NCI-H1105 treated with DMSO at 0.1 percent for 48 hours (cell line): ENCODE results near the gene SRSF3.
A peak's percentile ranks its signal among the peaks of the same experiment; 100 is the strongest.
"Not testable (repeated sequence)": the region's sequence is repeated elsewhere in the genome, so short reads cannot be mapped to it uniquely, and the experiment has no call there.

Source experiments
- DNase-seq: peaks from one replicate; lab custom pipeline; 2025; lab: John Stamatoyannopoulos, UW

Gene SRSF3

GRCh38 chr6:36594029-36594815 is at the start of gene SRSF3:
Gene SRSF3 (plus strand): TSS chr6:36594362. CDS start chr6:36596763, 2,401 bp downstream.
- DNase-seq, result peak; percentile 99

DNA sequence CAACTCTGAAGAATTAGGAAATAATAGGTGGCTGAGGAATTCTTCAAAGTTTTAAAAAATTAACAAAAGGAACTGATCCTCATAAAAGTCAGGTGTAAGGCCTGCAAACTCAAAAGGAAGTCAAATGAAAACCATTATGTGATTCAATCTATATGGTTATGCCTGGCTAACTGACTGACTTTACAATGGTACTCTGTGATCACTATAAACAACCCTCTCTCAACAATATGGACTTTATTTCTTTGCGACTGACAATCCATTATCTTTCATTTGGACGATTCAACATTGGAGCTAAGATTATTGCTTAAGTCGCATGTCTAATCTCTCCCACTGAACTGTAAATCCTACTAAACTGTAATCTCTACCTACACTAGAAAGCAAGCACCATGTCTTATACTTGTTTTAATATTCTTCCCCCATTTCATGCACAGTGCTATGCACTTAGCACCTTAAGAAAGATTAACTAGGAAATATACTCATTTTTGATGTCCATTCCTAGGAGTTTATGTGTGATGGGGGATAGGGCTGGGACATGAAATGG is 48.3 kb upstream of the SRSF3 start:
- DNase-seq, result no peak

- DNase-seq, result no peak
These were observed 47.7 kb upstream of the SRSF3 start for GRCh38 chr6:36546308-36546919.

DNA sequence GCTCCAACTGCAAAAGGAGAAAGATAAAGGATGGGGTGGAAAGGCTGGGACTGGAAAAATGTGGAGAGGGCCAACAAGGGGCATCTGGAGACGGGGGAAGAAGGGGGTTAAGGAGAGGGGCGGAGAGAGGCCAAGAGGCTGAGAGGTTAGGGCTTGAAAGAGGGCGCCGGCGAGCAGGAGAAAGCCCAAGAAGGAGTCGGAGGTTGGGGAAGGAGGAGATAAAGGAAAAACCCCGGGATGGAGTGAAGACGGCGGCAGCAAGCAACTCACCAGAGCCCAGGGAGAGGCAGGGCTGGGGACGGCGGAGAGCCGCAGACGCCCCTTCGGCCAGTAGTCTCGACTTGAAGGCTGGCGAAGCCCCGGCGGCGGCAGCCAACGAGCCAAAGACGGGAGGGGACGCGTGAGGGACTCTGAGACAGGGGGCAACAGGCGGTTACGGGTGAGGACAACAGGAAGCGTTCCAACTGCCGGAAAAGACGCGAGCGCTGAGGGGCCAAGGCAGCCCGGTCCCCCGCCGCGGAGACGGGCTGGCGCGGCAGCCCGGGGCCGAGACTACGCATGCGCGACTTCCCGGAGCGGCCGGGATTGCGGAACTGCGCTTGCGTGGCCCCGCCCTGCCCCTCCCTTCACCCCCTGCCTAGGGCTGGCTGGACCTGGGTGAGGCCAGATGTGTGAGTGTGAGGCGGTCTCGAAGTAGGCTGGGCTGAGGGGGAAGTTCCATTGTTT is 47.1 kb upstream of the SRSF3 start, which contains the start of gene STK38:
Gene STK38, minus strand, starts transcription at position 560 of the 726 bp plus-strand sequence. CDS start 7,277 bp downstream, outside the sequence.
- peak; percentile 87 for DNase-seq

GRCh38 chr6:36547646-36548400 is 46.3 kb upstream of the SRSF3 start:
- DNase-seq, result no peak

GRCh38 chr6:36548401-36548743 is 45.8 kb upstream of the SRSF3 start:
- DNase-seq, result no peak

DNA sequence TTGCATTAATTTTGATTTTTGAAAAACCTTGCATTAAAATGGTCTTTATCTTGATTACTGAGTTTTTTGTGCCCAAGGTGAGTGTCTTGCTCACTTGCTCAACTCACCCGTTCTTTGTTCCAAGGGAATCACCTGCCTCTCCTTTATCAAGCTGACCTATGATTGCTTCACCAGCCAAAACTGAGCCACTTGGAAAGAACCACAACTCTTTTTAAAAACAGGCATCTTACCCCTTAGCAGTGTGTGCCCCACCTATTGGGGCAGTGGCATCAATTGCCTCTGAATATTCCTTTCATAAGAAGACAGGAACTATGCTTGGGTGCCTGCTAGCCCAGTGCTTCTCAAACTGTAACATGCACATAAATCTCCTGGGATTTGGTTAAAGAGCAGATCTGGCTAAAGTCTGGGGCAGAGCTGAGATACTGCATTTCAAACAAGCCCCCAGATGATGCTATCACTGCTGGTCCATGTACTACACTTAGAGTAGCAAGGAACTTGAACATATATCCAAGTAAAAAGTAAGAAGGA is 43.6 kb upstream of the SRSF3 start:
- no peak for DNase-seq

GRCh38 chr6:36555750-36556252 is 38.4 kb upstream of the SRSF3 start:
- no peak for DNase-seq

DNA sequence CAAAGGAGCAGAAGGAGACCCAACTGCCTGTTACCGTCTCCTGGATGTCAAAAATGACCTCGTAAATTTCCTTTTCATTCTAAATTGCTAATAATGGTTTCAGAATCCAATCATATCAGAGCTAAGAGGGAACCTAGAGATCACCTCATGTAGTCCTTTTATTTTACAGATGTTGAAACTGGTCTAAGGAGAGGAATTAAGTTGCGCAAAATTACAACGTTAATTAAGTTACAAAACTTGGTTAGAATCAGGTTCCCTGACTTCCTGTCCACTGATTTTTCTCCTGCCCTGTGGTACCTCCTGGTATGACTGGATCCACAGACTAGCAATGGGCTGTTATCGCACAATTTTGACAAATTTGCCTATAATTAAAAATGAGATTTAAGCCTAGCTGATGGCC is 37.9 kb upstream of the SRSF3 start:
- DNase-seq, result no peak

GRCh38 chr6:36559011-36559793 is 35.0 kb upstream of the SRSF3 start:
- DNase-seq, result no peak

DNA sequence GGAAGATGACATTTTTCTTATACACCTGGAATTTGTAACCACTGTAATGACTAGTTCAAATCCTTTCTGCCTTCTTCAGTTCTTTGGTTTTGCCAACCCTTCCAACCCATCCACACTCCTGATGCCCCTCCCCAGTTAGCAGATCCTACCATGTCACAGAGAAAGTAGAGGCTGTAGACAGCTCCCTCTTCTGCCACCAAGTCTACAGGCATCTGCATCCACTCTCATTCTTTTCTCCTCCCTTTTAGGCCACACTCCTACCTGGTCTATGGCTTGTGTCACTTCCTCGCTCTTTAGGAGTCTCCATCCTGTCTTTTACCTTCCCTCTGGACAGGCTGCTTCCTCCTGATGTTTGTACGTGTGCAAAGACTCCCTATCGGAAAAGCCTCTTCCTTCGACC is 33.3 kb upstream of the SRSF3 start:
- no peak for DNase-seq

DNA sequence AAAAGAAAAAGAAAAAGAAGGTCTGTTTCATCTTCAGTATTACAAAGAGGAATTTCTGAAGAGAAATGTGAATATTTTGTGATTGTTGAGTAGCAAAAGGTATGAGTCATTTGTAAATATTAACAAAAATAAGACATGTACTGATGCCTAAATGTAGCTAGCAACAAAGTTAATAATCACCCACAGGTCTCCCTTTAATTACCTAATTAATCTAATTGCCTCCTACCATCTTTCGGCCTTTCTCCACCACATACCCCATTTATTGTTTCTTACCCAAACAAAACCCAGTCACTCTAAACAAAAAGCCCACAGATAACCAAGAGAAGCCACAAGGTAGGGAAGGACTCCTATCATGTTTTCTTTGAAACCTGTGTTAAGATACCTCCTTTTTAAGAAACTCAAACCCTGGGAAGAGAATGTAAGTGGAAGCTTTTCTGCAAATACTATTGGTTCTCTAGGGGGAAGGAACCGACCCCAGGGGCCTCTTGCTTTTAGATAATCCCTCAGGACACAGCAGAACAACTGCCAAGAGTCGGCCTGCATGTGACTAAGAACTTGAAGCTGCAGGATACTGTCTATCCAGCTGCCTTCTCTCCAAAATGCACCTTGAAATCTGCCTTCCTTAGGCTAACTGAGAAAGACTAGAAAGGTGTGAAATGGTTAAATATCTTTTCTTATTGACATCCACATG is 30.8 kb upstream of the SRSF3 start:
- no peak for DNase-seq

GRCh38 chr6:36563928-36564284 is 30.3 kb upstream of the SRSF3 start:
- DNase-seq, result no peak

DNA sequence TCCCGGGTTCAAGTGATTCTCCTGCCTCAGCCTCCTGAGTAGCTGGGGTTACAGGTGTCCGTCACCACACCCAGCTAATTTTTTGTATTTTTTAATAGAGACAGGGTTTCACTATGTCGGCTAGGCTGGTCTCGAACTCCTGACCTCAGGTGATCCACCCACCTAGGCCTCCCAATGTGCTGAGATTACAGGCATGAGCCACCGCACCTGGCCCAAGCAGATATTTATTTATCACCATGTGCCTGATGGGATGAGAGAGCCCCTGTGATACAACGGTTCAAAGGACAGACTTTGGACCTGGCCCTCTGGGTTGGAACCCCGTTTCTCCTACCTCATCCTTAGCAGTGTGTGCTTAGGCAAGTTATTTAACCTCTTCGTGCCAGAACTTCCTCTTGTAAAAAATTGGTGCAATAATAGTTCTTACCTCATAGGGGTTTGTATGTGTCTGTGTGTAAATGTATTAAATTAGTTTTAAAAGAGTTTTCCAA is 27.7 kb upstream of the SRSF3 start:
- DNase-seq, result no peak

GRCh38 chr6:36570264-36570663 is 23.9 kb upstream of the SRSF3 start:
- DNase-seq, result no peak

DNA sequence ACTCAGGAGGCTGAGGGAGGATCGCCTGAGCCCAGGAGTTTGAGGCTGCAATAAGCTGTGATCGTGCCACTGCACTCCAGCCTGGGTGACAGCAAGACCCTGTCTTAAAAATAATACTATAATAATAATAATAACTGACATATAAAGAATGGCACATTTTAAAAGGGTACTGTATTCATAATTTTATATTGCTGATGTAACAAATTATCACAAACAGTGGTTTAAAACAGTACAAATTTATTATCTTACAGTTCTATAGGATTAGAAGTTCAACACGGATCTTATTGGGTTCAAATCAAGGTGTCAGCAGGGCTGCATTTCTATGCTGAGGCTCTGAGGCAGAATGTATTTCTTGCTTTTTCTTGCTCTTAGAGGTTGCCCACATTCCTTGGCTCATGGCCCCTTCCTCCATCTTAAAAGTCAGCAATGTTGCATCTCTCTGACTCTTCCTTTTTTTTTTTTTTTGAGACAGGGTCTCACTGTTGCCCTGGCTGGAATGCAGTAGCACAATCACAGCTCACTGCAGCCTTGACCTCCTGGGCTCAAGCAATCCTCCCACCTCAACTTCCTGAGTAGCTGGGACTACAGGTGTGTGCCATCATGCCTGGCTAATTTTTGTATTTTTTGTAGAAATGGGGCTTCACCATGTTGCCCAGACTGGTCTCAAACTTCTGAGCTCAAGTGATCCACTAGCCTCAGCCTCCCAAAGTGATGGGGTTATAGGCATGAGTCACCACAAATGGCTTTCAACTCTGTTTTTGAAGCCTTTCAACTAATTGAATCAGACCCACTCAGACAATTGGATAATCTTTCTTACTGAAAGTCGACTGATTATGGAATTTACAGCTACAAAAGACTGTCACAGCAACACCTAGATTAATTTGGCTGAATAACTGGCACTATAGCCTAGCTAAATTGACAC is 22.8 kb upstream of the SRSF3 start:
- no peak for DNase-seq

DNA sequence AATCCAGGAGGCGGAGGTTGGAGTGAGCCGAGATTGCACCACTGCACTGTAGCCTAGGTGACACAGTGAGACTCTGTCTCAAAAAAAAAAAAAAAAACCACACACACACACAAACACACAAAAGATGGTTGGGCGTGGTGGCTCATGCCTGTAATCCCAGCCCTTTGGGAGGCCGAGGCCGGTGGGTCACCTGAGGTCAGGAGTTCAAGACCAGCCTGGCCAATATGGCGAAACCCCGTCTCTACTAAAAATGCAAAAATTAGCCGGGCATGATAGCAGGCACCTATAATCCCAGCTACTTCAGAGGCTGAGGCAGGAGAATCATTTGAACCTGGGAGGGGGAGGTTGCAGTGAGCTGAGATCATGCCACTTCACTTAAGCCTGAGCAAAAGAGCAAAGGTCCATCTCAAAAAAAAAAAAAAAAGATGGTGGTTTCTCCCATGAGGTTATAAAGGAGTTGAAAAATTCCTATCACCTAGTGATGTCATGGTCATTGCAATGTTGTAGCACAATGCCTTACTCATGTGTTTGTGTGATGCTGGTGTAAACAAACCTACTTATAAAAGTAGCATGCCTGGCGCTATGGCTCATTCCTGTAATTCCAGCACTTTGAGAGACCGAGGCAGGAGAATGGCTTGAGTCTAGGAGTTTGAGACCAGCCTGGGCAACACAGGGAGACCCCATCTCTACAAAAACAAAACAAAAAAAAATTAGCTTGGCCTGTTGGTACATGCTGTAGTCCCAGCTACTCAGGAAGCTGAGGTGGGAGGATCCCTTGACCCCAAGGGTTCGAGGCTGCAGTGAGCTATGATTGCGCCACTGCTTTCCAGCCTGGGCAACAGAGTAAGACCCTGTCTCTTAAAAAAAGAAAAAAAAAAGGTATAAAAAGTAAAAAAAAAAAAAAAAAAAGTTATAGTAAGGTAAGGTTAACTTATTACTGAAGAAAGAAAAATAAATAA is 21.5 kb upstream of the SRSF3 start:
- DNase-seq, result not testable (repeated sequence)

DNA sequence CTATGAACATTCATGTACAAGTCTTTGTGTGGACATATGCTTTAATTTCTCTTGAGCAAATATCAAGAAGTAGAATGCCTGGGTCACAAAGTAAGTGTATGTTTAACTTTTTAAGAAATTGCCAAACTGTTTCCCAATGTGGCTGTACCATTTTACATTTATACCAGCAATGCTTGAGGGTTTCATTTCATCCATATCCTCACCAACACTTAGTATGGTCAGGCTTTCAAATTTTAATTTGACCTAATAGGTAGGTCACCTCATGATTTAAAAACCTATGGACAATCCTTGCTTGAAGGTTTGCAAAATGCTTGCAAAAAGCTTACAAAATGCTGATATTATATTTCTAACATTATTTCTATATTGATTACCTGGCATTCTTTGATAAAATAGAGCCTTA is 19.5 kb upstream of the SRSF3 start:
- DNase-seq, result no peak
